Activated T-helper 2 cell treated with anti-CD3 and anti-CD28 coated beads, Interferon-gamma antibody, Interleukin-2, Interleukin-4, amounts not matched to agents 10 μg/mL and 5 μg/mL and 100 μg/mL, durations not matched to agents 14 hours and 24 hours and 36 hours (primary cell): ENCODE results near the gene FAM193A. TPM values are rescaled to one million over a fixed set of nuclear protein-coding genes. Genes with fewer than 3 reads are reported as not detected.
A peak's percentile ranks its signal among the peaks of the same experiment; 100 is the strongest.

Source experiments
- DNase-seq: peaks from one replicate; pipeline ENCODE4 v3.0.0; 2021; ENCODE audit warnings: low spot score
- H3K27ac Mint-ChIP-seq: one replicate; pipeline ENCODE4 v1.8.0; 2021; ENCODE audit warnings: mixed read lengths
- H3K27me3 Mint-ChIP-seq: one replicate; pipeline ENCODE4 v1.8.0; 2021; ENCODE audit warnings: low read depth, mixed read lengths
- H3K36me3 Mint-ChIP-seq: one replicate; pipeline ENCODE4 v1.8.0; 2021; ENCODE audit warnings: low read depth, mixed read lengths
- H3K4me1 Mint-ChIP-seq: one replicate; pipeline ENCODE4 v1.8.0; 2021; ENCODE audit warnings: low read depth, mixed read lengths
- H3K4me3 Mint-ChIP-seq: one replicate; pipeline ENCODE4 v1.8.0; 2021; ENCODE audit warnings: low read depth, mild to moderate bottlenecking, moderate library complexity, mixed read lengths
- H3K9me3 Mint-ChIP-seq: one replicate; pipeline ENCODE4 v1.8.0; 2021; ENCODE audit warnings: mixed read lengths
- intact Hi-C: fragments of 100-400 bp; cut with micrococcal nuclease; formaldehyde crosslinking; loops from one replicate; pipeline ENCODE4 v1.15.1; 2023
- total RNA-seq: library from RNA; stranded (reverse); gene quantifications from 2 replicates; pipeline ENCODE4 v1.2.3, GENCODE V29; 2022

Gene FAM193A
- total RNA-seq, 1 donor from 2014 or later = 31.2 TPM

DNA sequence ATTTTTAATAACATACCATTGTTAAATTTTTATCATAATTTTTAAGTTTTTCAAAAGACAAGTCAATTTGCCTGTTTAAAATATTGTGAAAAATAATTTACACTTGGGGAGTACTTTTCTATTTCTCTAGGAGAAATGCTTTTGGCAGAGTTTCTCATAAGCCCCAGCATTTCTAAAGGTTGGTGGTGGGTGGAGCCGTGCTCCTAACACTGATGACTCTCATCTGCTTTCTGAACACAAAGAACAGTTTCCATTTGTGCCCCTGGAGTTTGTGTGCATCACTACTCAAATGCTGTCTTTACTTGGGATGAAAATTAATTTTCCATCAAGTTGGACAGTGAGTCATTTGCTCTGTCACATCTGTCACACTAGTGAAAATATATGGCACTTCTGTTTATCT is 162.1 kb downstream of the FAM193A start:
- DNase-seq = no peak
- H3K36me3 Mint-ChIP-seq = peaks cover 71% of the 10 kb centered on the region
- no peaks in the 10 kb centered on the region for H3K27me3 Mint-ChIP-seq
- no peak overlapping the region for H3K4me3 Mint-ChIP-seq
- H3K27ac Mint-ChIP-seq = no peak overlapping the region
- no peaks in the 10 kb centered on the region for H3K9me3 Mint-ChIP-seq
- H3K4me1 Mint-ChIP-seq = peaks cover 3% of the 10 kb centered on the region
- intact Hi-C loops = no loop called here

DNA sequence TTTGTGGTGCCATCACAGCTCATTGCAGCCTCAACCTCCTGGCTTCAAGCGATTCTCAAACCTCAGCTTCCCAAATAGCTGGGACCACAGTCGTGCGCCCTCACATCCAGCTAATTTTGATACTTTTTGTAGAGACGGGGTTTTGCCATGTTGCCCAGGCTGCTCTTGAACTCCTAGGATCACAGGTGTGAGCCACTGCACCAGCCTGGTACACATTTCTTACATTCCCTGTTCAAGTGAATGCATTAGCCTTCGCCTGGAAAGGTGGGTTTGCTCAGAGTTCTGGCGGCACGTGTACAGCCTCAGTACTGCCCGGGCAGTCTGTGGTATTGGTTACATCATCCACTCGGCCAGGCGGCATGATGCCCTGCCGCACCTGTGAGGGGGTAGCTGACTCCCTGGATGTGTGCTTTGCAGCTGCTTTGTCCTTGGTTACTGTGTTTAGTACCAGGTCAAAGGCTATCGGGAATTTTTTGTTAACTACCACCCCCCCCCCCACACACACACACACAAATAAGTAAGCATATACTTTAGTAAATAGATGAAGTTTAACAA is 162.6 kb downstream of the FAM193A start:
- H3K9me3 Mint-ChIP-seq = no peaks in the 10 kb centered on the region
- no peak overlapping the region for H3K4me3 Mint-ChIP-seq
- no peaks in the 10 kb centered on the region for H3K27me3 Mint-ChIP-seq
- peaks cover 3% of the 10 kb centered on the region for H3K4me1 Mint-ChIP-seq
- no peak for DNase-seq
- intact Hi-C loops = no loop called here
- peaks cover 66% of the 10 kb centered on the region for H3K36me3 Mint-ChIP-seq
- no peak overlapping the region for H3K27ac Mint-ChIP-seq

DNA sequence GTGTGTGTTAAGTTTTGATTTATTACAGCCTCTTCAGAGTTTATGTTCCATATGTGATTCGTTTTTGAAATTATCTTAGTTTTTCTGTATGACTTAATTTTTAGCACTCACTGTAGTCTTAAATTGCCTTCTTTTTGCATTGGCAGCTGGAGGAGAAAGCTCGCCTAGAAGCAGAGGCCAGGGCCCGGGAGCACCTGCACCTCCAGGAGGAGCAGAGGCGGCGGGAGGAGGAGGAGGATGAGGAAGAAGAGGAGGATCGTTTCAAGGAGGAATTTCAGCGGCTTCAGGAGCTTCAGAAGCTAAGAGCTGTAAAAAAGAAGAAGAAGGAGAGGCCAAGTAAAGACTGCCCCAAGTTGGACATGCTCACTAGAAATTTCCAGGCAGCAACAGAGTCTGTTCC is 163.1 kb downstream of the FAM193A start:
- Mint-ChIP-seq H3K36me3 (peaks cover 66% of the 10 kb centered on the region), H3K4me3 (no peak overlapping the region), H3K4me1 (peaks cover 3% of the 10 kb centered on the region), H3K9me3 (no peaks in the 10 kb centered on the region), H3K27me3 (no peaks in the 10 kb centered on the region), H3K27ac (peak overlapping the region; percentile 47)
- intact Hi-C loops = no loop called here
- no peak for DNase-seq

DNA sequence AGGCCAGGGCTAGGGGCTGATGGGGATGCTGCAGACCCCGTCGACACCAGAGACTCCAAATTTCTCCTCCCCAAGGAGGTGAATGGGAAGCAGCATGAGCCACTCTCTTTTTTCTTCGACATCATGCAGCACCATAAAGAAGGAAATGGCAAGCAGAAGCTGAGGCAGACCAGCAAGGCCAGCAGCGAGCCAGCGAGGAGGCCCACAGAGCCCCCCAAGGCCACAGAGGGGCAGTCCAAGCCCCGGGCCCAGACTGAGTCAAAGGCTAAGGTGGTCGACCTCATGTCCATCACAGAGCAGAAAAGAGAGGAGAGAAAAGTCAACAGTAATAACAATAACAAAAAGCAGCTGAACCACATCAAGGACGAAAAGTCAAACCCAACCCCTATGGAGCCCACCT is 163.6 kb downstream of the FAM193A start:
- Mint-ChIP-seq H3K27ac (no peak overlapping the region), H3K36me3 (peaks cover 66% of the 10 kb centered on the region)

DNA sequence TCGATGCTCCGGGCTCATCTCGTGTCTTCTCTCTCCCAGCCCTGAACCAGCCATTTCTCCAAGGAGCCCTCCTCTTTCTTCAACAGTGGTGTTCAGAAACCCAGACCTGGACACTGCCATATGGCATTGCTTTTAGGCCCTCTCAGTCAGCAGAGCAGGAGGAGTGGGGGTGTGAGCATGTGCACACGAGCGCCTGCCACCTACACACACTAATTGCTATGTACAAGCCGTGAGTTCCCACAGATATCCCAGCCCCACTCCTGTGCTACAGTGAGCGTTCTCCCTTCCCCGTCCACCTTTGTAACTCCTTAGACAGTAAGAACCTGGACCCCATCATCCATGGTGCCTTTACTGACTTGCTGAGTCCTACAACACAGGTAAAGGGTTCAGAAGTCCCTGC is 165.9 kb downstream of the FAM193A start:
- Mint-ChIP-seq H3K4me3 (no peak overlapping the region), H3K4me1 (peaks cover 3% of the 10 kb centered on the region), H3K9me3 (no peaks in the 10 kb centered on the region), H3K27me3 (no peaks in the 10 kb centered on the region), H3K27ac (no peak overlapping the region), H3K36me3 (peaks cover 59% of the 10 kb centered on the region)
- intact Hi-C loops = no loop called here
- no peak for DNase-seq

More for the DNA sequence above, 163.6 kb downstream of the FAM193A start:
- Mint-ChIP-seq H3K9me3 (no peaks in the 10 kb centered on the region), H3K4me3 (no peak overlapping the region), H3K4me1 (peaks cover 3% of the 10 kb centered on the region), H3K27me3 (no peaks in the 10 kb centered on the region)
- intact Hi-C loops = no loop called here
- DNase-seq = no peak

DNA sequence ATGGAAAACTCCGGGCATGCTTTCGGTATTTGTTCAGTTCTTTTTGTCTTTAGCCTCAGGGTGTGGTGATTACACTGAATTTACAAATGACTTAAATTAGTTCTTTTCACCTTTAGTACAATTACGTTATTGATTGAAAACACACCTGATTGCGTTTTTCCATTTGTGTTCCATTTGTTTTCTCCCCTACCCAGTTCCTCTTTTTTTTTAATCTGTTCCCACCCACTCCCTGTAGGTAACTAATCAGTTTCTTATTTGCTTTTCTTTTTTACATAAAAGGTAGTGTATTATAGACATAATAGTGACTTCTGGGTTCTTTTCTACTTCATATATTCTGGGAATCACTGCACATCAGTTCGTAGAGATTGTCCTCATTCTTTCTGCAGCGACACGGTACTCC is 166.3 kb downstream of the FAM193A start:
- intact Hi-C loops = no loop called here
- H3K27me3 Mint-ChIP-seq = no peaks in the 10 kb centered on the region
- no peaks in the 10 kb centered on the region for H3K9me3 Mint-ChIP-seq
- H3K27ac Mint-ChIP-seq = no peak overlapping the region
- peaks cover 3% of the 10 kb centered on the region for H3K4me1 Mint-ChIP-seq
- DNase-seq = no peak
- H3K4me3 Mint-ChIP-seq = no peak overlapping the region
- peaks cover 59% of the 10 kb centered on the region for H3K36me3 Mint-ChIP-seq

DNA sequence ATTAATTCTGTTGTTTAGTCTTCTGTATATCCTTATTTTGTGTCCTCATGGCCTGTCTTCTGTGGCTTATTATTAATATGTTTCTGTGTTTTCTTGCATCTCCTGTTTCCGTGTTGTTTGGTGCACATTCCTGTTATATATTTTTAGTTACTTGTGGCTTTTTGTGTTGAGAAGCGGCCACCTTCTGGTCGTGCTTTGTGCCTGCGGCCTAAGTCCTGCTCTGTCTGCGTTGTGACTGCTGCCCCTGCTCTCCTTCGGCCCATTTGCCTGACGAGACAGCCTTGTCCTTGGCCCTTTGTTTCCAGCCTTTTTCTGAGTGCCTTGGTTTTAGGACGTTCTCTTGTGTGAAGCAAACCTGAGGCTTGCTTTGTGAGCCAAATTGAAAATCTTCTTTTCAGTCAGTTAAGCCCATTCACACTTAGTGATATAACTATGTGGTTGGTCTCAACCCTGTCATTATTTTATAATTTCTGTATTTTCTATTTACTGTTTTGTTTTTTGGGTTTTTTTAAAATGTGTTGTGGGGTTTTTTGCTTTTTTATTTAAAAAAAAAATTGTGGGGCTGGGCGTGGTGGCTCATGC is 175.9 kb downstream of the FAM193A start:
- intact Hi-C loops = loop anchor here (10.0 kb wide), 1 partner anchor 48 kb away; no protein-coding TSS in a partner anchor
- H3K4me1 Mint-ChIP-seq = peaks cover 21% of the 10 kb centered on the region
- H3K36me3 Mint-ChIP-seq = peaks cover 34% of the 10 kb centered on the region
- peak overlapping the region; percentile 11 for H3K27ac Mint-ChIP-seq
- no peak overlapping the region for H3K4me3 Mint-ChIP-seq
- H3K27me3 Mint-ChIP-seq = no peaks in the 10 kb centered on the region
- no peak for DNase-seq
- H3K9me3 Mint-ChIP-seq = no peaks in the 10 kb centered on the region

DNA sequence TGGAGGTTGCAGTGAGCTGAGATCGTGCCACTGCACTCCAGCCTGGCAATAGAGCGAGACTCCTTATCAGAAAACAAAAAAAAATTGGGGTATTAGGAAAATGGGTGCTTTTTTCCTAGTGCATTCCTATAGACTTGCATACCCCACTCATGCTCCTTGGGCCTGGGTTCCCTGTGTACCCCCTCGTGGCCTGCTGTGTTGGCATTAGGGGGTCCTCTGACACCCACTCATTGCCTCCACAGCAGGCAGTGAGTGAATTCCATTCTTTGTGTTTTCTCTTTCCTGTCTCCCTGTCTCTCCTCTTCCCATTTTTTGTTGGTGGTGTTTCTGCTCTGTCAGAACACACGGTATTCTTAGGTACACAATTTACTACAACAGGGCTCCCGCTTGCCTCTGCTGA is 176.9 kb downstream of the FAM193A start:
- intact Hi-C loops = loop anchor here (10.0 kb wide), 1 partner anchor 49 kb away; no protein-coding TSS in a partner anchor
- Mint-ChIP-seq H3K27me3 (no peaks in the 10 kb centered on the region), H3K9me3 (no peaks in the 10 kb centered on the region), H3K27ac (peak overlapping the region; percentile 51), H3K36me3 (peaks cover 41% of the 10 kb centered on the region), H3K4me1 (peaks cover 21% of the 10 kb centered on the region), H3K4me3 (no peak overlapping the region)
- no peak for DNase-seq

DNA sequence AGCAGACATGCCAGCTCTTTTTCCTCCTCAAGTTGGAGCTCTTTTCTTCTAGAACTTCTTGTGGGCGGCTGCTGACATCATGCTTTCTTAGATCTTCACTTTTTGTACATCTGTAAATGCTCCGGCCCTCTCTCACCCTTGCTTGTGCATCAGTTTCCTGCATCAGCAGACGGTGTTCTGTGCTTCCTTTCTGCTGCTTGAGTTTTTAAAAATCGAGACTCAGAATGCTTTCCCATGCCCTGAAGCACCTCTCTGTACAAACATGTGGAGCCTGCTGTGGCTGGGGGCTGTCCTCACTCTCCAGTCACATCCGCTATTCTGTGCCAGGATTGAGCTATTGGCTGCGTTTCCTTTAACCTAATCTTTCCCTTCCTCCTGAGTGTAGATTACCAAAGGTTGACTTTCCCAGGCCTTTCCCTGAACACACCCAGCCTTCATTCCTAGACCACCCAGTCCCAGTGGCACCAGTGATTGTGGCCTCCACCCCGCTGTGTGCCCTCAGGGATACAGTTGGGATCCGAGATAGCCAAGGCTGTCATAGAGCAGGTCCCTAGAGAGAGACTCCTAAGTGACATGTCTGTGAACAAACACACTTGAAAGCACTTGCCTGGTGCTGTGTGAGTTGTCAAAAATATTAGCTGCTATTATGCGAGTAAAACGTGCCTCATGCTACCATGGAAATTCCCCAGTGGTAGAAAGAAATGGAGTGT is 177.8 kb downstream of the FAM193A start:
- intact Hi-C loops = loop anchor here (10.0 kb wide), 1 partner anchor 49 kb away; no protein-coding TSS in a partner anchor
- H3K9me3 Mint-ChIP-seq = no peaks in the 10 kb centered on the region
- H3K27me3 Mint-ChIP-seq = no peaks in the 10 kb centered on the region
- DNase-seq = peak; percentile 20
- H3K4me3 Mint-ChIP-seq = no peak overlapping the region
- peaks cover 21% of the 10 kb centered on the region for H3K4me1 Mint-ChIP-seq
- H3K27ac Mint-ChIP-seq = peak overlapping the region; percentile 81
- peaks cover 49% of the 10 kb centered on the region for H3K36me3 Mint-ChIP-seq

DNA sequence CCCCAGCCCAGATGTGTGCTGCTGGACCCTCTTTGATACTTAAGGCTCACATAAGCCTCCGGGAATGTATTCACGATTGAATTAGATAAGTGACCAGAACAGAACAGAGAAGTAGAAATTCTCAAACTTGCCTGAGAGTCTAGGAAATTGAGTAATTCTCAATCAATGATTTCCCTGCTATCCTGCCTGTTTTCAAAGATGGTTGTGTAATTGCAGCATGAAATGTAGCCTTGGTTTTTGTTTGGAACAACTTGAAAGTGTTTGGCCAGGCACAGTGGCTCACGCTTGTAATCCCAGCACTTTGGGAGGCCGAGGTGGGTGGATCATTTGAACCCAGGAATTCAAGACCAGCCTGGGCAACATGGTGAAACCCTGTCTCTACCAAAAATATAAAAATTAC is 178.5 kb downstream of the FAM193A start:
- Mint-ChIP-seq H3K27me3 (no peaks in the 10 kb centered on the region), H3K27ac (no peak overlapping the region), H3K9me3 (no peaks in the 10 kb centered on the region), H3K36me3 (peaks cover 54% of the 10 kb centered on the region), H3K4me3 (no peak overlapping the region), H3K4me1 (peaks cover 21% of the 10 kb centered on the region)
- intact Hi-C loops = loop anchor here (10.0 kb wide), 1 partner anchor 50 kb away; no protein-coding TSS in a partner anchor
- no peak for DNase-seq

DNA sequence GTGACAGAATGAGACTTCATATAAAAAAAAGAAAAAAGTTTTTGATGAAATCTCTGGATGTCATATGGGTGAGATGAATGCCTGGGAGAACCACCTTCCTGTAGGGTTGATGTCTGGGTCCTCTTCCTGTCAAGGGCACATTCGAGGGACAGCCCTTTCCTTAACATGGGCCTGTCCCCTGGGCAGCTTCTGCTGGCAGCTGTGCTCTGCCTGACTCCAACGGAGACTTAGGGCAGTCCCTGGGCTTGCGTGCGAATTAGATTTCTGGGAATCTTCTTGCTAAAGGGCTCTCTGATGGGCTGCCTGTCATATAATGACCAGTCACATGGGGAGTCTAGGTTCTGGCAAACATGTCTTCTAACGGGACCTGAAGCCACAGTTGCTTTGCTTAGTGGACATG is 179.0 kb downstream of the FAM193A start:
- Mint-ChIP-seq H3K27ac (peak overlapping the region; percentile 19), H3K36me3 (peaks cover 58% of the 10 kb centered on the region), H3K27me3 (no peaks in the 10 kb centered on the region), H3K4me3 (no peak overlapping the region), H3K9me3 (no peaks in the 10 kb centered on the region), H3K4me1 (peaks cover 21% of the 10 kb centered on the region)
- no peak for DNase-seq
- intact Hi-C loops = loop anchor here (10.0 kb wide), 1 partner anchor 51 kb away; no protein-coding TSS in a partner anchor

DNA sequence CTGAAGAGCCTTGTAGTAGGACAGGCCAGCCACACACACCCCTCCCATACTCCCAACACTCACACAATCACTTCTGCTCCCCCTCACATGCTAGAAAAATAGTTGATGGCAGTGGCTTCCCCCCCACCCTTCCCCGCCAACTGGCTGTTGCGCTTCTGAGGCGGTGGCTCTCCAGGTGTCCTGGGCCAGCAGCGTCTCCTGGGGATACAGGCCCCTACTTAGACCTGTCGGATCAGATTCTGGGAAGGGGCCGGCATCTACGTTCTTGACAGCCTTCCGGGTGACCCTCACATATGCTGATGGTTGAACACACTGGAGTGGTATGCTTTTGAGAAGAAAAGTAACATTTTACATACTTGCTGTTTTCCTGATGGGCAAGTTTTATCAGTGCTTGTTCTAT is 179.8 kb downstream of the FAM193A start:
- DNase-seq = no peak
- Mint-ChIP-seq H3K4me3 (no peak overlapping the region), H3K36me3 (peaks cover 62% of the 10 kb centered on the region), H3K4me1 (peaks cover 21% of the 10 kb centered on the region), H3K27ac (no peak overlapping the region), H3K9me3 (no peaks in the 10 kb centered on the region), H3K27me3 (no peaks in the 10 kb centered on the region)
- intact Hi-C loops = loop anchor here (10.0 kb wide), 1 partner anchor 51 kb away; no protein-coding TSS in a partner anchor

DNA sequence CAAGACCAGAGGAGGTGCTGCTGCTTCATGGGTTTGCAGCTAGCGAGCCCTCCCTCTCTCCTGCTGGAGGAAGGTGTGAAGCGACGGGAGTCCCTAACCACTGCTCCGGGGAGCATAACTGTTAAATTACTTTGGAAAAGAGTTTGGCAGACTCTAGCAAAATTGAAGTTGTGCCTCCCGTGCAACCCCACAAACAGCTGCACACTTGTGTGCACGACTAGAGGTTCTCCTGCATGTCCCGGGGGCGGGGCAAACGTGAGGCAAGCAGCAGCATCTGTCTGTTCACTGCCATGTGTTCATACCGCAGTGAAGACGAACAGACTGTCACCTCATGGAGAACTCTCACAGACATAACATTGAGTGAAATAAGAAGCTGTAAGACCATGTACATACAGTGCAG is 185.1 kb downstream of the FAM193A start:
- intact Hi-C loops = no loop called here
- DNase-seq = no peak
- Mint-ChIP-seq H3K4me3 (no peak overlapping the region), H3K9me3 (no peaks in the 10 kb centered on the region), H3K36me3 (peaks cover 28% of the 10 kb centered on the region), H3K27me3 (no peaks in the 10 kb centered on the region), H3K27ac (no peak overlapping the region), H3K4me1 (peaks cover 3% of the 10 kb centered on the region)
